HG03521 (cell line): ENCODE measurements around the gene ACOX1.
A peak's percentile ranks its signal among the peaks of the same experiment; 100 is the strongest.

Experiments
- ATAC-seq: cut with Tn5 transposase; IDR thresholded peaks from one replicate; pipeline ENCODE4 v1.9.1; 2021; ENCODE audit warnings: mild to moderate bottlenecking, moderate library complexity; ENCODE audit not compliant: unreplicated experiment

Gene ACOX1

DNA sequence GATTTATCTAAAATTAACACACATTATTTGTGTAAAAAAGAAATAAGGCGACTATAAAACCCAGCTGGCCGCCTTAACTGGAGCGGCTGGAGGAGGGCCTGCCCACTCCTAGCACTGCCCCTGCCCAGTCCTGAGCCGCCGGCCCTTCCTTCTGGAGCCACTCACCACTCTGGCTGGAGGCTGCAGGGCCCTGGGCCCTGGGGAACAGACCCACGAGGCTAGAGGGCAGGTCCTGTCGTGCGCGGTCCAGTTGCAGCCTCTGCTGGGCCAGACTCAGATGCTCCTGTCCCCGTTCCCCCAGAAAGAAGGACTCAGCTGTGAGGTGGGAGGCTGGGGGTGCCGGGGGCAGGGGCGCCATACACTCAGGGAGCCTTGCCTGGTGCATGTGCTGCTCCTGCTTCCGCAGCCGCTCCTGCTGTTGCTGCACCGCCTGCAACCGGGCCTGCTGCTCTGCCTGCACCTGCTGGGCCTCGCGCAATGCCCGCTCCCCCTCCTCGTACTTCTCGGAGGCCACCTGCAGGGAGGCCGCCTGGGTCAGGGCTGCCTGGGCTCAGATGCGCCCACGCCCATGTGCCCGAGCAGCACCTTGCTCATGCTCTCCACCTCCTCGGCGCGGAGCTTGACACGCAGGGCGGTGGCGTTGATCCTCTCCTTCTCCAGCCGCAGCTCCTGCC lies 65.3 kb downstream of the ACOX1 start:
- ATAC-seq = no peak

DNA sequence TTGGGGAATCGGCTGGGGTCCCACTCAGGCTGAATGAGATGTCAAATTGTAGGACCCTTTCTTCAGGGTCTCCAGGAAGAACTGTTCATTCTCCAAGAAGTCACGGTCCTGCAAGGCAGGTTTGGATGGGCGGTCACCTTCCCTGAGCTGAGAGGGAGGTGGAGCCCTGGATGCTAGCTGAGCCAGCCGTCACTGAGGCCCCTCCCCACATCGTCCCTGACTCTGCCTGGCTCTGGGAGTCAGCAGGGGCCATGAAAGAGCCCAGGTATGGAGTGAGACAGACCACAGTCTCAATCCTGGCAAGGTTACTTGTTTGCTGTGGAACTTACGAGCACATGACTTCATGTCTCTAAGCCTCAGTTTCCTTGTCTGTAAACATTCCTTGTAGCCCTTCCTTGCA lies 68.3 kb downstream of the ACOX1 start:
- no peak for ATAC-seq

DNA sequence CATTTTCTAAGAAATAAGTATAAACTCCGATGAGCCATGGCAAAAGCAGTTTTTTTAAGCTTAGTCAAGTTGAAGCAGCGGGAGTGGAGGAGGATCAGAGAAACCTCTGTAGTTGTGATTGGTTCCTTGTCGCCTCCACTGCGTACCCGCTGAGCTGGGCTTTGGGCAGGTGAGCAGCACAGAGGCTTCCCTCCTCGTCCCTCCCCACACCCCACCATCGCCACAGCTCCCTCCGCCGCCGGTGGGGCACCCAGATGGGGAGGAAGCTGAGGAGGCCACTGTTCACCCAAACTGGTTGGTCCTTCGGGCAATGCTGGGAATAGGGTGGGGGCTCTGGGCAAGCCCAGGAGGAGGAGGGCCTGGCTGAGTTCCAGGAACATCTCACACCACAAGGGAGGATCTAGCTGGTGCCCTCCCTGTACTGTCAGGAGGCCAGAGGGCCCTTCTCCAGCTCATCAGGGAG lies 69.1 kb downstream of the ACOX1 start:
- no peak for ATAC-seq

DNA sequence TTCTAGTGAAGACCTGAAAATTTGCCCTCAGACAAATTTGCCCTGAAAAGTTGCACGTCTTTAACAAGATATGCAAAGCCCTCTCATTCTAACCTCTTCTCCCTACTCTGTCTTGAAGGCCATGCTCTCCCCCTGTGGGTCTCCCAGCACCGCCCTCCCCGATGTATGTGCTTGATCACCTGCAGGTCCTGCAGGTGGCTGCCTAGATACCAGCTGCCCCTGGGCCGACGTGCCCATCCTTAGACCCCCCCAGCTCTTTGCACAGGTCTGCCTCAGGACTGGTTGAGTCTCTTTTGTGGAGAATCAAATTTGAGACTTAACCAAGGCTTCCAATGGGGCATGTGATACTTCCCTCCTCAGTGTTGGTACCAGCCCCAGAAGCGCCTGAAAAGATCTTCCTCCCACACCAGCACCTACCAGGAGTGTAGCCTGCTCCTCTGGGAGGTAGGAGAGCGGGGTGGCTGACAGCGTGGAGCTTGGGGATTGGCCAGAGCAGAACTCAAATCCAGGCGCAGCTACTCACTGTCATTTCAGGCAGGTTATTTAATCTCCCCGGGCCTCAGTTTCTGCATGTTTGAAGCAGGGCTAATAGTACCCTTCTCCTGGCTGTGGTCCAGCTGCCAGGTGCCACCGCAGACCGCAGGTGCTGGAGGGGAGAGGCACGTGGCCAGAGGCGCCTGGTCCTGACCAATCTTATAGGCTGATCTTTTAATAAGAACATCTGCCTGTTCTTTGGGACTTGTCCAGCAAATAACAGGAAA lies 69.7 kb downstream of the ACOX1 start:
- no peak for ATAC-seq

DNA sequence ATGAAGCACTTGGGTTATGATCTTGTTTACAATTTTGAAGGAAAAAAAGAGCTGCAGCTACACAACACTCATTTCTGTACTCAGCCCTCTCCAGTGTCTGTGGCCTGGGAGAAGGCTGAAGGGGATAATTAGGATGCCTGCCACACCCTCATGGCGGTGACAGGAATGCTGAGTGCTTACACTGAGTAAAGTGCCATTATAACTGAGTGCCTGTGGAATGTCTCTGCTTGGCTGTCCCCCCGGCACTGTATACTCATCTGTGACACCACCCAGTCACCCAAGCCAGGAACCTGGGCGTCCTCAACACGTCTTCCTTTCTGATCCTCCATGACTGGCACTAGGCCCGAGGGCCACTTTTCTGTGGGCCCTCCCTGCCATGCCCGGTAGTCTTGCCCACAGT lies 70.8 kb downstream of the ACOX1 start:
- no peak for ATAC-seq

DNA sequence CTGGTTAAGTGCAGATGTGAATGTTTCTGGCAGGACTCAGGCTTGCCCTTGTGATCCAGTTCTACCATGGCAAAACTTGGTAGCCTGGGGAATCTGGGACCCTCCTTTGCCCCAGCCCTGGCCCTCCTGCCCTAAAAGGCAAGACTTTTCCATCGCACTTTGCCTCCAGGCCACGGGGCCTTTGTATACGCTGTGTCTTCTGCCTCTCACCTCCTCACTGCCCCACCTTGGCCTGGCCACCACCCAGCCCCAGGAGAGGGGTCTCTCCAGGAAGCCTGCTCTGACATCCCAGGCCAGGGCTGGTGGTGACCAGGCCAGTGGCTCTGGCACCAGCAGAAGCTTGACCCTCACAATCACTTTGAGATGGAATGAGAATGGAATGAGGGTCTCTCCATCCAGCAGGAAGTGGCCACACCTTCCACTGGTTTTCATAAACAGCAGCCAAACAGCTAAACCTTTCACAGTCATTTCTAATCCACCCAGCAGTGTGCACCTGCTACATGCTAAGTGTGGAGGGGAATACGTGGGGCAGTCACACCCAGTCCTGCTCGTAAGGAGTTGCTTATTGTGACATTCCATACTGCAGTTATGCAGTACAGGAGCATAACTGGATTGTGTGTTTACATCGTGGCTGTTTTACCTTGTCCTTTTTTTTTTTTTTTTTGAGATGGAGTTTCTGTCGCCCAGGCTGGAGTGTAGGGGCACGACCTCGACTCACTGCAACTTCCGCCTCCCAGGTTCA lies 72.7 kb downstream of the ACOX1 start:
- ATAC-seq = no peak

DNA sequence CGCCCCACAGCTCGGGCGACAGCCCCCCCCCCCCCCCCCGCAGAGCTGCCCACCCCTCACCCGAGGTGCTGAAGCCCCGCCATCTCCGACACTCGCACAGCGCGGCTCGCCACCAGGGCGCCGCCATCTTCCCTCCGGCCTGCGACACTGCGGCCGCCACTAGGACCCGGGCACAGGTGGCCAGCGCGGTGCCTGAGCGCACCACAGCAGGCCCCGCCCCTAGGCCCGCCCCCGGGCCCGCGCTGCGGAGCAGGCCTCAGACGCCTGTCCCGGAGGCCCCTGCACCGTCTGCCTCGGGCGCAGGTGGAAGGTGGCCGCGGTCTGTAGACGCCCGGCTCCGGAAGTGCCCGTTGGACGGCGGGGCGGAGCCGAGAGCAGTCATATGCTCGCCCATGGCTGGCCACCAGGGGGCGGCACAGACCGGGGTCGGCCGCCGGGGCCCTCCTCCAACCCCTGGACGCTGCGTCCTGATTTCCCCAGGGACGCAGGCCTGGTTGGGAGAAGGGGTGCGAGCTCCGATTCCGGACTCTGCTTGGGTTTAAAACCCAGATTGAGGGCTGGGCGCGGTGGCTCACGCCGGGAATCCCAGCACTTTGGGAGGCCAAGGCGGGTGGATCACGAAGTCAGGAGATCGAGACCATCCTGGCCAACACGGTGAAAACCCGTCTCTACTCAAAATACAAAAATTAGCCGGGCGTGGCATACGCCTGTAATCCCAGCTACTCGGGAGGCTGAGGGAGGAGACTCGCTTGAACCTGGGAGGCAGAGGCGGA lies 74.0 kb downstream of the ACOX1 start, which contains the start of gene MRPL38:
Gene MRPL38, minus strand, starts transcription at position 136 of the 773 bp plus-strand sequence. Its CDS starts 9 bp downstream, at position 127.
- peak; percentile 93 for ATAC-seq

DNA sequence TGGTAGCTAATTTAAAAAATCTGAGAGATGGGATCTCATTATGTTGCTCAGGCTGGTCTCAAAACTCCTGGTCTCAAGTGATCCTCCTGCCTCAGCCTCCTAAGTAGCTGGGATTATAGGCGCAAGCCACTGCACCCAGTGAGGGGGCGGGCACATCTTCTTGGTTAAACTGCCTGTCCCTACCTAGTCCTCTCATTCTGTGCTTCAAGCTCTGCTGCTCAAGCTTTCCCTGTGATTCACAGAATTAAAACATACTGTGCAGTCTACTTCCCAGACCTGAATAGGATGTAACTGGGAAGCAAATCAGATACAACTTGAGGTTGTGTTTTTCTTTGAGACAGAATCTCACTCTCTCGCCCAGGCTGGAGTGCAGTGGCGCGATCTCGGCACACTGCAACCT lies 76.6 kb downstream of the ACOX1 start:
- ATAC-seq = no peak

DNA sequence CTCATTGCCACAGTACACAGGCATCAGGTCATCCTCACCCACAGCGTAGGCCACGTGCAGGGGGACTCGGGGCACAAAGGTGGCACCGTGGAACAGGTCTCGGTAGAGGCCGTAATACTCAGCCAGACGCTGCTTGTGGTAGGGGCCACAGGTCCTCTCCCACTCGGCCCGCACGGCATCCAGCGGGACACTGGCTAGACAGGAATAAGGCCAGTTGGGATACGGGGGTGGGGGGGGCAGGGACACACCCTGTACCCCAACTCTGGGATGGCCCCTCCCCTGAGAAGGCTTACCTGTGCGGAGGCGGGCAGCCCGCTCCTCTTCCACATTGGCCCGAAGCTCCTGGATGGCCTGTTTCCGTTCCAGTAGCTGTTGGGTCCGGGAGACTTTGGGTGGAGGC lies 77.2 kb downstream of the ACOX1 start:
- ATAC-seq = no peak

DNA sequence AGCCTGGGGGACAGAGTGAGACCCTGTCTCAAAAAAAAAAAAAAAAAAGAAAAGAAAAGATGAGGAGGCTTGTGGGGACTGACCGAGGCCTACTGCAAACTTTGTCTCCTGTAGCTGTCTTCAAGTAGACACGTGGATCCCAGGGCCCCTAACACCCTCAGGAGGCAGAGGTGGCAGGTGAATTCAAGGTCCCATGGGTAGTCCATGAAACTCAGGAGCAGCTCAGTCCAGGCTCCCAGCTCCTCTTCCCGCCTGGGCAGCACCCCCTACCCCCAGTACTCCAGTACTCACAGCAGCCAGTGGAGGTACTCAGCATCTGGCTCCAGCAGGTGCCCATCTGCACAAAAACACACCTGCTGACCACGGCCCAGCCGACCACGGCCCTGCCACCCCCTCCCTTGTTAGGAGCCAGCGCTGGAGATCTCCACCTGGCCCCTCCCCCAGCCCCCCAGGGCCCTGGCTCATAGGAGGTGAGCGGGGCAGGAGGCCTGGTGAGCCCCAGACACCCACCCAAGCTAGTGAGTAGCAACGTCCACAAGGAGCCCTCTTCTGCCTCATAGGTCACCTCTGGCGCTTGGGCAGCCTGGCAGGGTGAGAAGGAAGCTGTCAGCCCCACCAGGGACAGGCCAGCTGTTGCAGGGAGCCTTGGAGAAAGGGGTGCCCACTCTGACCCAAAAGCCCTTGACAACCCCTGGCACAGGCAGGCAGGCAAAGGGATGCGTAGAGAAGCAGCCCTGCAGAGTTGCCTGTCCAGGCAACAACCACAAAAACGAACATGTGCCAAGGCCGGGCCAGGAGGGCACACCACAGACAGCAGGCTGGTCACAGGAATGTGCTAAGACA lies 78.1 kb downstream of the ACOX1 start:
- no peak for ATAC-seq

DNA sequence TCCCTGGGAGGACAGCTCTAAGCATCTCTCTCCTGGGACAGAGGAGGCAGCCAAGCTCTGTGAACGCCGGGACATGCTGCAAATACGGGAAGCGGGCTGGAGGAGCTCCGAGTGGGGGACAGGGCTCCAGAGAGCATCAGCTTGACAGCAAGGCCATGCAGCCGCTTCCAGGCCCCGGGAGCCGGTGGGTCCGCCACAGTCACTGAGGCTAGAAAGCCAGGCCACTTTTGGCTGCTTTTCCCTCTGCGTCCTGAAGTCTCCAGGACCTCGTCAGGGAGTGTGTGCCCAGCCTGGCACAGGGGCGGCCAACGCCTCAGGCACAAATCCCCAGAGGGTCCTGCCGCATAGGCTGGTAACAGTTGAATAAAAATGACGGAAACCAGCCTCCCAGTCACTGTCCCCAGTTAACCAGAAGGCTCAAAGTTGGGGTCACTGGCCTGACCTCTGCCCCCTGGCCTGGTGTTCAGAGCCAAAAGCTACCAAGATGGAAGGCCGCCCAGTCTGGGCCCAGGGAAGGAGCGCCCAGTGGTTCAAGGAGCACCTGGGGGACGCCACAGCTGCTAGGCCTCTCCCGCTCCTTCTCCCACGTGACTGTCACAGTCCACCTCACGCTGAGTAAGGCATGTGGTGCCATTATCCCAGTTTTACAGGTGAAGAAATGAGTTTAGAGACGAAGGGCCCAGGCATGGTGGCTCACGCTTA lies 79.0 kb downstream of the ACOX1 start:
- no peak for ATAC-seq

DNA sequence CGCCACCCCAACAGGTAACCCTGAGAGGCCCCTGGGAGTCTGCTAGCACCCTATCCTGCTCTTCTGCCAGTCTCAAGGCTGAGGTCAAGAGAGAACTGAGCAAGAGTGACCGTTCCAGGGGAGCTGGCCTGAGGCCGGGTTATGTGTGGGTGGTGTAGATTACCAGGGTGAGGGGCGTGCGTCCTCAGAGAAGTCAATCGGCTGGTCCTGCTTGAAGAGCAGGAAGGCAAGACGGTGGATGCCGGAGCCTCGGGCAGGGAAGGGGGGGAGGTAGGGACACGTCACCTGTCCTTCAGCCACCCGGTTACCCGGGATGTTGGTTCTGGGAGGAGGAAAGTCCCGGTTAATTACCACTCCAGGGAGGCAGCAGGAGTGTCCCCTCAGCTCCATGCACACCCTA lies 79.6 kb downstream of the ACOX1 start:
- ATAC-seq = no peak

DNA sequence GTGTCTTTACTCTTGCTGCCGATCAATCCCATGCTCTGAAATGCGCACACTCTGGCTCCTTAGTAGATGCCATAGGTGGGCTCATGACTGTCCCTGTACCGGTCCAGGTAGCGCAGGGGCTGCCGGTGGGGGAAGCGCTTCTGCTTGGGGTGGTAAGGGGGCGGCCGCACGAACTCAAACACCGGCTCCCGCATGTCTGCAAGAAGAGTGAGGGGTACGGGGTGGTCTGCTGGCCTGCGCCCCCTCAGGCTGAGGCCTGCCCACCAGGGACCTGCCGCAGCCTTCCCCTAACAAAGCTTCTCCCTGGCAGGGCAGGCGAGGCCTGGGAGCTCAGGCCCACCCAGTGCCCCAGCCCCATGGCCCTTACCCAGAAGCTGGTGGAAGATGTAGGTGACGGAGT lies 80.2 kb downstream of the ACOX1 start:
- ATAC-seq = no peak

DNA sequence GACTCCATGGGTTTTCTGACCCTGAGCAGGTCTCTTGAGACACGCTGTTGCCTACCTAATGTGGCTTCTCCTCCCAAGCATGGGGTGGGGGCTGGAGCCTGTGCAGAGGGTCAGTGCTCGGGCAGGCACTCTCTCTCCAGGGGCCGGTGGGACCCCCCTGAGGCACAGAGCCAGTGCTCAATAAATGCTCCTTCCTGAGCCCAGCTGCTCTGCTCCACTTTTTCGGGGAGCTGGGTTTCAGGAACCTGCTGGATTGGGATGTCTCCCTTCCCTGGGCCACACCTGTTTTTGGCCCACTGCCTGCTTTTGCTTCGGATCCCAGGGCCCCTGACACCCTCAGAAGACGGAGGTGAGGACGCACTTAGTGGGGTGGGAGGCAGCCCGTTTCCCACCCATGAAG lies 80.9 kb downstream of the ACOX1 start:
- ATAC-seq = no peak

DNA sequence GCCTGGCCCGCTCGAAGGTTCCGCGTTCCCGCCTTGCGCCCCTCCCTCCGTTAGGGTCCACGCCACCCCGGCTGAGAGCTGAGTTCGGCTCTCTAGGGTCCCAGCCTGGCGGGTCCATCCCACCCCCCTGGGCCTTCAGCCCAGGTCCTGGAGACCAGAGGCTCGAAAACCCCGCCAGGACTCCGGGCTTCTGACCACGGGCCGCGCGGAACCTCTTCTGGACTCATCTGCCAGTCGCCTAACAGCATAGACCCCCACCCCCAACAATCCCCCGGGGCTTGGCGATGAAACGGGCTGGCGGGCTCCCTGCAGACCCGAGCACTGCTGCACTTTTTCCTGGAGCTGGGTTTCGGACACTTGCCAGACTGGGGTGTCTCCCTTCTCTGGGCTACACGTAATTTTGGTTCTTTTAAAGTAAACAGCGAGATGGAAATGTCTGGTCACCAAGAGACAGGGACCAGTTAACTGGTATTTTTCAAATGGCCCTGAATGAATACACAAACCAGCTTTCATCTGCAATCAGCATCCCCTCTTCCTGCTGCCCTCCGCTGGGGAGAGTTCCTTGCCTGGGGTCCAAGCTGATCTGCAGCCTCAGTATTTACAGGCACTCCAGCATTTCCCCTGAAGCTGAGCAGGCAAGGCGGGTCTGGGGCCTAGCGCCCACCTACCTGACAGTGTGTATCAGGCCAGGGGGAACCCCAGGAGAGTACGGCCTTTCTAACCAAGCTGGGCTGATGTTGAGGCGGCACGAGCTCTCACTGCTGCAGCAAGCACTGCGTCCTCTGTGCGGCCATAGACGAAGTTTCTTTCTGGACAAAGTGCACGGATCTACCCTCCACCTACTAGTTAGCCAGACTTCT lies 81.6 kb downstream of the ACOX1 start:
- no peak for ATAC-seq

DNA sequence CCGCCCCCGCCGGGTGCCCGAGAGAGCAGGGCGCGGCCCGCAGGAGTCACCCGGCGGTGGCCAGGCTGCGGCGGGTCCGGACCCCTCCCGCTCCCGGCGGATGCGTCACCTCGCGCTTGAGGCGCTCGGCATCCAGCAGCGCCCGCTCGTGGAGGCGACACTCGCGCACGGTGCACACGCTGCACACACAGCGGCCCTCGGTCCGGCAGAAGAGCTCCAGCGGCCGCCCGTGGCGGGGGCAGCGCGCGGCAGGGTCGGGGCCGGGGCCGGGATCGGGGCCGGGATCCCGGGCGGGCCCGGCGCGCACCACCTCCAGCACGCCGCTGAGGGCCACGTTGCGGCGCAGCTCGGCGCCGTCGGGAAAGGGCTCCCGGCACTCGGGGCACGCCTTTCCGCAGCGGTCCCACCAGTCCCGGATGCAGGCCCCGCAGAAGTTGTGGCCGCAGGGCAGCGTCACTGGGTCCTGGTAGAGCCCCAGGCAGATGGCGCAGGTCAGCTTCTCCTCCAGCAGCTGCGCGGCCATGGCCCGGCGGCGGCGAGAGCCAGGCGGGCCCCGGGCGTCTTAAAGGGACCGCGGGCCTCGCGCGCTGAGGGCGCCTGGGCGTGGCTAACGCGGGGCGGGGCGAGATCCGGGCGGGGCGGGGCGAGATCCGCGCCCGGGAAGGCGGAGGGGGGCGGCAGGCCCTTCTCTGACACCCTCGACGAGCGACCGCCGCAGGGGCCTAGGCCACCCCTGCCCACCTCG lies 82.4 kb downstream of the ACOX1 start, which contains the start of gene TRIM65:
Gene TRIM65, minus strand, starts transcription at position 537 of the 745 bp plus-strand sequence. Its CDS starts 14 bp downstream, at position 523.
- peak; percentile 52 for ATAC-seq

DNA sequence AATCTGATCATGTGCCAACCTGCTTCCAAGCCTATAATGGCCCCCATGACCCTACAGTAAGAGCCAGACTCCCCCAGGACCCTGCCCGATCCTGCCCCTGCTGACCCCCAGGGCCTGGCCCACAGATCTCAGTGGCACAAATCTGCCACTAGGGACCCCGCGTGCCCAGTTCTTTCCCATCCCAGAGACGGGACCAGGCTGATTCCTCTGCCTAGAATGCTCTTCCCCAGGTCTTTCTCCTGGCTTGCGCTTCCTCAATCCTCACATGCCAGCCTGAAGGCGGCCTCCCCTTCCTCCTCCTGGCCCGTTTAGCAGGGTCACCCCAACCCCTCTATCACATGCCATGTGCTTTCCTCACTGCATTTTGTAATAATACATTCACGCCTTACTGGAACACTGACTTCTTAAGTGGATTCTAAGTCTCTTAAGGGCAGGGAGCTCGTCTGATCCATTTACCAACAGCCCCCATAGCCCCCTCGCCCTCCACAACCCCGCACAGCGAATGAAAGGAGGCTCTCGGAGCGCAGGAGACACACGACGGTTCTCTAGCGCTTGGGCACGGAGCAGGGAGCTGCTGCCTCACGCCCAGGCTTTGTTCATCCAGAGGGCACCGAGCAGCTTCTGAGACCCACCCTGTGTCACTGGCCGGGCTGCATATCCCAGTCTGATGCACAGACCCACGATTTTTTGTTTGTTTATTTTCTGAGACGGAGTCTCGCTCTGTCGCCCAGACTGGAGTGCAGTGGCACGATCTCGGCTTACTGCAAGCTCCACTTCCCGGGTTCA lies 83.4 kb downstream of the ACOX1 start:
- no peak for ATAC-seq
